Spleen (tissue), 11 donors: ENCODE measurements around the gene JAKMIP3. TPM values are rescaled to one million over a fixed set of nuclear protein-coding genes. Genes with fewer than 3 reads are reported as not detected.

Source experiments
- DNase-seq: peaks from one replicate; pipeline ENCODE4 v3.0.0-alpha.2; 2020
- H3K27ac ChIP-seq, 8 donors: fragments of 200-600 bp; sonication (generic) in 7 of 8; 1 replicate in 4 of 8; 2 replicates in 4 of 8; pipeline versions ENCODE4 v1.5.0 to v1.8.0; 2016 to 2021; ENCODE audit warnings: inconsistent platforms in 4 of 8, mild to moderate bottlenecking in 4 of 8, moderate library complexity in 1 of 8
- H3K27me3 ChIP-seq, 7 donors: fragments of 200-600 bp; sonication (generic) in 6 of 7; replicated peaks in 1 of 7; 1 replicate in 4 of 7; 2 replicates in 3 of 7; pipeline versions ENCODE4 v1.5.0 to v1.8.0; 2016 to 2021; ENCODE audit warnings: inconsistent platforms in 3 of 7, mild to moderate bottlenecking in 1 of 7
- H3K36me3 ChIP-seq, 6 donors: fragments of 200-600 bp; sonication (generic) in 5 of 6; 1 replicate in 4 of 6; 2 replicates in 2 of 6; pipeline versions ENCODE4 v1.5.0 to v1.8.0; 2016 to 2021; ENCODE audit warnings: inconsistent platforms in 2 of 6
- H3K4me1 ChIP-seq, 6 donors: fragments of 200-600 bp; sonication (generic) in 5 of 6; 1 replicate in 3 of 6; 2 replicates in 3 of 6; pipeline versions ENCODE4 v1.5.0 to v1.8.0; 2016 to 2021; ENCODE audit warnings: inconsistent platforms in 3 of 6
- H3K4me3 ChIP-seq, 8 donors: fragments of 200-600 bp; sonication (generic) in 7 of 8; 1 replicate in 4 of 8; 2 replicates in 4 of 8; pipeline versions ENCODE4 v1.5.0 to v1.8.0; 2016 to 2021; ENCODE audit warnings: inconsistent platforms in 4 of 8, mild to moderate bottlenecking in 4 of 8, moderate library complexity in 2 of 8
- H3K9me3 ChIP-seq, 8 donors: fragments of 200-600 bp; sonication (generic) in 7 of 8; 1 replicate in 4 of 8; 2 replicates in 4 of 8; pipeline versions ENCODE4 v1.5.0 to v1.8.0; 2016 to 2021; ENCODE audit warnings: inconsistent platforms in 4 of 8
- POLR2A ChIP-seq, 3 donors: fragments of 450-650 bp; IDR thresholded peaks; one replicate each; pipeline ENCODE4 v1.5.1; 2017; ENCODE audit warnings: antibody characterized with exemption in 3 of 3, mild to moderate bottlenecking in 1 of 3
- POLR2AphosphoS5 ChIP-seq, 3 donors: sonication (generic); formaldehyde crosslinking; IDR thresholded peaks; one replicate each; pipeline ENCODE4 v1.5.1; 2017; ENCODE audit warnings: antibody characterized with exemption in 3 of 3
- WGBS, 5 donors: extraction: QIAGEN DNeasy Blood & Tissue Kit in 3 of 5; methylation state at CpG; one replicate each; pipeline versions ENCODE4 v1.1.5 to v1.1.7; 2013 to 2018; 5-methylcytosine and 5-hydroxymethylcytosine counted together
- intact Hi-C: fragments of 100-400 bp; cut with DNase I; formaldehyde crosslinking; loops from one replicate; pipeline ENCODE4 v1.15.0; 2023; ENCODE audit warnings: low total_unique reads
- polyA plus RNA-seq, 3 donors: library from polyadenylated mRNA; stranded (reverse); fragments of 200-250 nt; gene quantifications; one replicate each; pipeline ENCODE4 v1.2.1, GENCODE V29; 2013
- total RNA-seq, 7 donors: library from RNA; depleted of rRNA in 3 of 7; stranded (reverse); fragments of >200 nt in 3 of 7; fragmentation: NEBNext Ultra II Directional in 4 of 7; extraction: Animal tissue kit (Norgen Biotek cat#: 25700) in 4 of 7; gene quantifications; one replicate each; pipeline versions ENCODE4 v1.1.0 to v1.2.1, GENCODE V29; 2016 to 2021
- TF ChIP-seq, protein P1 (sequence below), 11 experiments: fragments of 200-600 bp in 7 of 11; fragments of 450-650 bp in 4 of 11; sonication (generic) in 4 of 11; IDR thresholded peaks in 8 of 11; conservative IDR thresholded peaks in 3 of 11; 1 replicate in 7 of 11; 2 replicates in 4 of 11; pipeline versions ENCODE4 v1.4.0 to v1.8.0; 2016 to 2021; ENCODE audit warnings: antibody characterized with exemption in 11 of 11, inconsistent platforms in 4 of 11, mild to moderate bottlenecking in 1 of 11
- donor health status: healthy with polysubstance abuse.
- donor health status: DM: no; HTN: no; CAD: no; lungs with moderate emphysema.
- donor health status: DM: no; HTN: no; CAD: no.
- donor health status: Bipolar disorder and iron deficiency.
- donor health status: healthy.
- donor health status: DM: no; HTN: no; CAD: no.
- donor health status: DM: yes; HTN: yes; CAD: no.

Gene JAKMIP3
- total and polyA plus RNA-seq, 10 donors = 0.06 to 0.92 (median 0.37) TPM

DNA sequence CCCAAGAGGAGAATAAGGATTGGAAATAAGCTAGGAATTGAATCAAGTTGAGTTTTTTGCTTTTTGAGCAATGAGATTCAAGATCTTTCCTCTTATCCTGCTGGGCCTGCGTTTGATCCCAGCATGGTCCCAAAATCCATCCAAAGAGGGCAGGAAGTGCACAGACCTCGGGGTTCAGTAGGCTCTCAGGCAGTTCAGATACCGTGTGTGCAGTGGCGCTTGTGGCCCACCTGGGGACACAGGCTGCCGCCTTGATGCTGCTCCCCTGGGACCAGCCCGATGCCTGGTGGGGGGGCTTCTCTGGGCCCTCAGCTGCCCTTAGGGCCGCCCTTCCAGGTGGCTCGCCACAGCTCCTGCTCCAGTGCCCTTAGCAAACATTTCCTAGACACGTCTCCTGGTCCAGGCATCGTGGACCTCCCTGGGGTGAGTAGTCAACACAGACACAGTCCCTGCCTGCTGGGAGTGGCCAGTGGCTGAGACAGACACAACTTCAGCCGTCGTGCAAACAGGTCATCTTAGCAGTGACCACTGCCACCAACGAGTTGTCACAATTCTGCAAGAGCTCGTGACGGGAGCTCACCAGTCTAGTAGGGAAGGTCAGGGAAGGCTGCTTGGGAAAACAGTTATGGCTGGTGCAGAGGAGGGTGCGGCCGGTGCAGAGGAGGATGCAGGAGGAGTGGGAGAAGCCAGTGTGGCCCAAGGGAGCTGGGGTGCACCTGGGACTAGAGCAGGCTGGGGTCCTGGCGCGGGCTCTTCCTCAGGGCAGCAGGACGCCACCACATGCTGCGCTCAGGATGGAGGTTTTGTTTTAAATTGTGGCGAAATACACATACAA is 21.7 kb upstream of the JAKMIP3 start:
- Histone ChIP-seq H3K27me3 (peaks cover 0 to 72% (median 33%) of the 10 kb centered on the region in 7 donors), H3K9me3 (no peaks in the 10 kb centered on the region), H3K36me3 (no peaks in the 10 kb centered on the region), H3K27ac (no peak overlapping the region), H3K4me1 (no peaks in the 10 kb centered on the region), H3K4me3 (no peak overlapping the region)
- no peak for DNase-seq
- intact Hi-C loops = no loop called here
- 59 to 65% (median 62%) methylated on average over 20 to 22 of the region's 22 CpGs for WGBS, 5 donors
- TF ChIP-seq, protein P1, sequence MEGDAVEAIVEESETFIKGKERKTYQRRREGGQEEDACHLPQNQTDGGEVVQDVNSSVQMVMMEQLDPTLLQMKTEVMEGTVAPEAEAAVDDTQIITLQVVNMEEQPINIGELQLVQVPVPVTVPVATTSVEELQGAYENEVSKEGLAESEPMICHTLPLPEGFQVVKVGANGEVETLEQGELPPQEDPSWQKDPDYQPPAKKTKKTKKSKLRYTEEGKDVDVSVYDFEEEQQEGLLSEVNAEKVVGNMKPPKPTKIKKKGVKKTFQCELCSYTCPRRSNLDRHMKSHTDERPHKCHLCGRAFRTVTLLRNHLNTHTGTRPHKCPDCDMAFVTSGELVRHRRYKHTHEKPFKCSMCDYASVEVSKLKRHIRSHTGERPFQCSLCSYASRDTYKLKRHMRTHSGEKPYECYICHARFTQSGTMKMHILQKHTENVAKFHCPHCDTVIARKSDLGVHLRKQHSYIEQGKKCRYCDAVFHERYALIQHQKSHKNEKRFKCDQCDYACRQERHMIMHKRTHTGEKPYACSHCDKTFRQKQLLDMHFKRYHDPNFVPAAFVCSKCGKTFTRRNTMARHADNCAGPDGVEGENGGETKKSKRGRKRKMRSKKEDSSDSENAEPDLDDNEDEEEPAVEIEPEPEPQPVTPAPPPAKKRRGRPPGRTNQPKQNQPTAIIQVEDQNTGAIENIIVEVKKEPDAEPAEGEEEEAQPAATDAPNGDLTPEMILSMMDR (IDR thresholded peaks at IDR 0.05 in 8 of 11, conservative IDR thresholded peaks at IDR 0.05 in 3 of 11) = no peak
- TF ChIP-seq POLR2A (IDR thresholded peaks at IDR 0.05) (no peak), POLR2AphosphoS5 (IDR thresholded peaks at IDR 0.05) (no peak)

DNA sequence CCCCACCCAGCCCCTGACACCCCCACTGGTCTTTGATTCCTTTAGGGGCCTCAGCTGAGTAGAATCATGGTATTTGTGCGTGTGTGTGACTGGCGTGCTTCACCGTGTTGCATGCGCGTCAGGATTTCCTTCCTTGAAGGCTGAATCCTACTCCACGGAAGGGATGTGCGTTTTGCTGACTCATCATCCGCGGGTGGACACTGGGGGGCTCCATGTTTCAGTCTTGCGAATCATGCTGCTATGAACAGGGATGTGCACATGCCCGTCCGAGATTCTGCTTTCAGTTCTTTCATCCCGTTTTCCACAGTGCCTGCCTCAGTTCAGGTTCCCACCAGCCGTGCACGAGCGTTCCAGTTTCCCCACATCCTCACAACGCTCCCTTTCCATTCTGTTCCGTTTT is 20.9 kb upstream of the JAKMIP3 start:
- WGBS, 5 donors = 74 to 79% (median 76%) methylated on average over 18 of the region's 18 CpGs
- H3K27ac ChIP-seq = no peak overlapping the region
- H3K9me3 ChIP-seq = no peaks in the 10 kb centered on the region
- H3K27me3 ChIP-seq = peaks cover 0 to 64% (median 26%) of the 10 kb centered on the region in 7 donors
- TF ChIP-seq, protein P1 (IDR thresholded peaks at IDR 0.05 in 8 of 11, conservative IDR thresholded peaks at IDR 0.05 in 3 of 11) = no peak
- TF ChIP-seq POLR2AphosphoS5 (IDR thresholded peaks at IDR 0.05) (no peak), POLR2A (IDR thresholded peaks at IDR 0.05) (no peak)
- H3K4me3 ChIP-seq = no peak overlapping the region
- DNase-seq = no peak
- H3K36me3 ChIP-seq = no peaks in the 10 kb centered on the region
- H3K4me1 ChIP-seq = no peaks in the 10 kb centered on the region
- intact Hi-C loops = no loop called here

DNA sequence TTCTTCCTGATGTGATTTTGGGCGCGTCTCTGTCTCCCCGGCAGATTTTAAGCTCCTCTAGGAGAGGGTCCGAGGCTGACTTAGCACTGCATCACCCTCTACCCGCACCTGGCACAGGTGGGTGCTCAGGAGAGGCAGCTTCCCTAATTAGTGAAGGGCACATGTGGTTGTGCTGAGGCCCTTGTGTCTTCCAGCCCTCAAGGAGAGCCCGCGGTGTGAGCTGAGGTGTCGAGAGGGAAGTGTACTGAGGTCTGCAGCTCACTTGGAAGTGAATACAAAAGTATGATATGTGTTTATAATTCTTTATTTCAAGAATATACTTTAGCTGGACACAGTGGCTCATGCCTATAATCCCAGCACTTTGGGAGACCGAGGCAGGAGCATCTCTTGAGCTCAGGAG is 20.4 kb upstream of the JAKMIP3 start:
- H3K4me3 ChIP-seq = no peak overlapping the region
- H3K4me1 ChIP-seq = no peaks in the 10 kb centered on the region
- H3K27ac ChIP-seq = no peak overlapping the region
- TF ChIP-seq, protein P1 (IDR thresholded peaks at IDR 0.05 in 8 of 11, conservative IDR thresholded peaks at IDR 0.05 in 3 of 11) = no peak
- no peak for TF ChIP-seq POLR2AphosphoS5 (IDR thresholded peaks at IDR 0.05)
- no peak for TF ChIP-seq POLR2A (IDR thresholded peaks at IDR 0.05)
- WGBS, 5 donors = 85 to 92% (median 88%) methylated on average over 9 of the region's 9 CpGs
- peaks cover 0 to 4% (median 0%) of the 10 kb centered on the region in 8 donors for H3K9me3 ChIP-seq
- intact Hi-C loops = no loop called here
- no peak for DNase-seq
- no peaks in the 10 kb centered on the region for H3K36me3 ChIP-seq
- H3K27me3 ChIP-seq = peaks cover 0 to 63% (median 24%) of the 10 kb centered on the region in 7 donors

DNA sequence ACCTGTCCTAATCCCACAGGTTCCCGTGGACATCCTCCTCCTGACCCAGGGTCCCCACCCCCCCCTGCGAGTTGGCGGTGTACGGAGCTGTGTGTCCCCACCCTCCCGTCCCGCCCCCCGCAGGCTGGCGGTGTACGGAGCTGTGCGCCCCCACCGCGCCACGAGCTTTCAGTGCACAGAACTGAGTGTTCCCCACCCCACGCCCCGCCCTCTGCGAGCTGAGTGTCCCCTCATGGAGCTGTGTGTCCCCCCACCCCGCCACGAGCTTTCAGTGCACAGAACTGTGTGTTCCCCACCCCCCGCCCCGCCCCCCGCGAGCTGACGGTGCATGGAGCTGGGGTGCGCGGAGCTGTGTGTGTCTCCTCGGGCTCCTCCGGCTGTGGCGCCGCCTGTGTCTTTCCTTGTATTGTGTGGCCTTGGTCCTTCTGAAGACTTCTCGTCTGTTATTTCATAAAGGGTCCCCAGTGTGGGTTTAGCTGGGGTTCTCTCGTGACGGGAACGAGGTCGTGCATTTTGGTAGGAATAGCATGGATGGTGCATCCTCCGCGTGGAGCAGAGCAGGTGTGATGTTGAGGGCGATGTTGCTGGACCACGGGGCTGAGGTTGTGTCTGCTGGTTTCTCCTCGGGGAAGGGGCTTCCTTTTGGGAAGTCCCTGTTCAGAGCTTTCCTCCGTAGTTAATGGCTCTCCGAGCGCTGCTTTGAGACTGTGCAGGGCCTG is 18.0 kb upstream of the JAKMIP3 start:
- DNase-seq = no peak
- TF ChIP-seq POLR2A (IDR thresholded peaks at IDR 0.05) (no peak), POLR2AphosphoS5 (IDR thresholded peaks at IDR 0.05) (no peak)
- TF ChIP-seq, protein P1 (IDR thresholded peaks at IDR 0.05 in 8 of 11, conservative IDR thresholded peaks at IDR 0.05 in 3 of 11) = no peak
- intact Hi-C loops = no loop called here
- Histone ChIP-seq H3K27ac (no peak overlapping the region), H3K27me3 (peaks cover 0 to 47% (median 20%) of the 10 kb centered on the region in 7 donors), H3K4me1 (no peaks in the 10 kb centered on the region), H3K9me3 (peaks cover 7 to 28% (median 16%) of the 10 kb centered on the region in 8 donors), H3K4me3 (no peak overlapping the region), H3K36me3 (no peaks in the 10 kb centered on the region)
- WGBS, 5 donors = 81 to 88% (median 84%) methylated on average over 35 to 42 of the region's 42 CpGs
